HTERT RPE-1 (cell line): ENCODE measurements around the gene RBM45.
"Not testable (repeated sequence)": the region's sequence is repeated elsewhere in the genome, so short reads cannot be mapped to it uniquely, and the experiment has no call there.

ENCODE experiments used
- in situ Hi-C: fragments of 300-500 bp; cut with MboI; formaldehyde crosslinking; loops from 4 replicates; pipeline ENCODE4 v1.14.3; 2020; ENCODE audit warnings: low sequenced_read_pairs

Gene RBM45

GRCh38 chr2:178112202-178113152 lies at the start of gene RBM45:
RBM45 (plus strand) TSS chr2:178112437; CDS start chr2:178112547, 110 bp downstream.
- in situ Hi-C loops = no loop called here

- in situ Hi-C loops = no loop called here
These were observed 45.9 kb upstream of the RBM45 start for GRCh38 chr2:178066324-178066723.

- in situ Hi-C loops = no loop called here
These were observed 45.2 kb upstream of the RBM45 start for GRCh38 chr2:178066890-178067669.

GRCh38 chr2:178068823-178069454 lies 43.3 kb upstream of the RBM45 start:
- in situ Hi-C loops = no loop called here

GRCh38 chr2:178069551-178069950 lies 42.7 kb upstream of the RBM45 start:
- in situ Hi-C loops = no loop called here

- in situ Hi-C loops = no loop called here
These were observed 41.4 kb upstream of the RBM45 start for GRCh38 chr2:178070824-178071223.

- in situ Hi-C loops = no loop called here
These were observed 40.2 kb upstream of the RBM45 start for GRCh38 chr2:178072000-178072382.

- in situ Hi-C loops = no loop called here
These were observed 39.6 kb upstream of the RBM45 start, which contains the start of gene PDE11A for GRCh38 chr2:178072383-178073301. PDE11A (minus strand) TSS chr2:178072777; CDS start chr2:178072437, 340 bp downstream.

GRCh38 chr2:178074123-178075005 lies 37.9 kb upstream of the RBM45 start:
- in situ Hi-C loops = no loop called here

- in situ Hi-C loops = no loop called here
These were observed 37.3 kb upstream of the RBM45 start for GRCh38 chr2:178075006-178075326.

GRCh38 chr2:178076130-178076529 lies 36.1 kb upstream of the RBM45 start:
- in situ Hi-C loops = no loop called here

- in situ Hi-C loops = not testable (repeated sequence)
These were observed 33.0 kb upstream of the RBM45 start for GRCh38 chr2:178079279-178079678.

- in situ Hi-C loops = no loop called here
These were observed 29.7 kb upstream of the RBM45 start for GRCh38 chr2:178082408-178083045.

- in situ Hi-C loops = no loop called here
These were observed 28.0 kb upstream of the RBM45 start for GRCh38 chr2:178084273-178084672.

- in situ Hi-C loops = no loop called here
These were observed 23.4 kb upstream of the RBM45 start for GRCh38 chr2:178088774-178089270.

- in situ Hi-C loops = no loop called here
These were observed 18.8 kb upstream of the RBM45 start for GRCh38 chr2:178093471-178093870.

GRCh38 chr2:178101321-178102079 lies 10.7 kb upstream of the RBM45 start:
- in situ Hi-C loops = no loop called here

GRCh38 chr2:178105566-178105965 lies 6.7 kb upstream of the RBM45 start:
- in situ Hi-C loops = no loop called here
